HG02623 (cell line): Measurements from ENCODE around the gene EFCAB12.
"Not testable (repeated sequence)": the region's sequence is repeated elsewhere in the genome, so short reads cannot be mapped to it uniquely, and the experiment has no call there.

Source experiments
- ATAC-seq: cut with Tn5 transposase; IDR thresholded peaks from one replicate; pipeline ENCODE4 v1.9.1; 2021; ENCODE audit warnings: moderate library complexity; ENCODE audit not compliant: unreplicated experiment

The EFCAB12 gene

GRCh38 chr3:129421988-129422745 lies 6.3 kb downstream of the EFCAB12 start:
- no peak for ATAC-seq

- ATAC-seq = no peak
Measured at GRCh38 chr3:129421236-129421883, 7.1 kb downstream of the EFCAB12 start.

GRCh38 chr3:129419476-129419875 lies 9.0 kb downstream of the EFCAB12 start:
- no peak for ATAC-seq

DNA sequence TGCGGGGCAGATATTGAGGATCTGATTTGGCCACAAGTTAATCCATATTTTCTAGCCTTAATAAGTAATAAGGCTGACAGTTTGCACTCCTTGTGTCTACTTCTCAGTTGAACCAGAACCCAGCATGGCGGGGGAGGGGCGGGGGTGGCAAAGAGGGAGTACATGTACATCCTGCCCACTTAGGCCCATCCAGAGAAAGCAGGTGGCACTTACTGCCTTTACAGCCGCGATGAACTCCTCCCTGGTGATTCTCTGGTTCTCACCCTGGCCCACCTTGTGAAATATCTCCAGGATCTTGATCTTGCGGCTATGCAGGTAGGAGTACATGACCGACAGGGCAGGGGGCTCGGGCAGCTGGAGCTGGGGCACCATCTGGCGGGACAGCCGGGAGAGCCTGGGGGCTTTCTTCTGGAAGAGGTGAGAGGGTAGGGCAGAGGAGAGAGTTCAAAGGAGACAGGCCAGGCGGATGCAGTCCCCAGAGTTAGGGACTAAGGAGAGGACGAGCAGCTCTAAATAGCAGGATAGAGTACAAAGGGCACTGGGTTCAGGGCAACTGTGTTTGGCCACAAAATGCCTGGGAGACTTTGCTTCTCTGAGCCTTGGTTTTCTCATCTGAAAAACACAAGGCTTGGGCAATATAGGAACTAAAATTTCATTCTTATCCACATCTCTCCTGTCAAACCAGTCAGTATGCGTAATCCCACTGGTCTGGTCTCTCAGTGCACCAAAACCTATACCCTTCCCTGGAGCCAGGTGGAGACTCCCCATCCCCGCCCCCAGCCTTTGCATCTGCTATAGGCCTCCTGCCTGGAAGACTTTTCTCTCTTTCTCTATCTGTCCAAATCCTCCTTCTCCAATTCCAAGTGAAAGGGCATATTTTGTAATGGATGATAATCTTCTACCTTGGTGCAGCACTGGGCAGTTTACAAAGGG lies 10.1 kb downstream of the EFCAB12 start:
- ATAC-seq = no peak

DNA sequence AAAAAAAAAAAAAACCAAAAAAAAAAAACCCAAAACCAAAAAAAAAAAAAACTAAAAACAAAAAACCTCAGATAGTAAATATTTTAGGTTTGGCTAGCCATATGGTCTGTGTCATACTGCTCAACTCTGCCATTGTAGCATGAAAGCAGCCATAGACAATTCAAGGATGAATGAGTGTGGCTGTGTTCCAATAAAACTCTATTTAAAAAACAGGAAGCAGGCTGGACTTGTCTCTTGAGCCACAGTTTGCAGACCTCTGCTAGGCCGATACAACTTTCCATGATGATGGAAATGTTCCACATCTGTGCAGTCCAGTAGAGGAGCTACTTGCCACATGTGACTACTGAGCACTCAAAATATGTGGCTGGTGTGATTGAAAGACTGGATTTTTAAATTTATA lies 11.1 kb downstream of the EFCAB12 start:
- ATAC-seq = no peak

- no peak for ATAC-seq
Measured at GRCh38 chr3:129416415-129416814, 12.0 kb downstream of the EFCAB12 start.

DNA sequence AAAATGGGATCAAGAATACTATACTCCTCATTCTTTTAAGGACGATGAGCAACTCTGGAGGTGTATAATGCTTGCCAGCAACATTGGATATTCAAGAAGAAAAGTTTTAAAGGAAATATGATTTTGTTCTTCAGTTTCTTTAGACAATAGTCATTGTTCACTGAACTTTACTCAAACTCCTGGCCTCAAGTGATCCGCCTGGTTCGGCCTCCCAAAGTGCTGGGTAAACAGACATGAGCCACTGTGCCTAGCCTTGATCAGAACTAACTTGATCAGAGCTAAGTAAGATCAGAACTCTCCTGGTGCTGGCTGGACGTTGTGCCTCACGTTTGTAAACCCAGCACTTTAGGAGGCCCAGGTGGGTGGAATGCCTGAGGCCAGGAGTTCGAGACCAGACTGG lies 12.6 kb downstream of the EFCAB12 start:
- ATAC-seq = no peak

DNA sequence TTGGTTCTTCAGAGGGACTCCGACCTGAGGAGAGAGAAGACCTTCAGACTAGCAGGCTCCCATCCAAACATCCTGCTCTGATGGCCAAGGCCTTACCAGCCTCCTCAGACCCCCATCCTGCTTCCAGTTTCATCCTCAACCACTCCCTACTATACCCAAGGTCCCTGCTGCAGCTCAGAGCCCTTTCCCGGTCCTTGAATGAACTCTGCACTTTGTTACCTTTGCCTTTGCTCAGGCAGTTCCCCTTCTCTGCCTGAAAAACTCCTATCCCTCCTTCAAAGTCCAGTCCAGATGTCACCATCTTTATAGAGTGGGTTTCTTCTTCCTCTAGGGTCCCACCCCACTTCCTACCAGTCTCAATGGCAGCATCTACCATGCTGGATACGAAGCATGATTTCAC lies 13.1 kb downstream of the EFCAB12 start:
- no peak for ATAC-seq

- peak; percentile 60 for ATAC-seq
Measured at GRCh38 chr3:129413687-129414506, 14.5 kb downstream of the EFCAB12 start.

GRCh38 chr3:129413238-129413637 lies 15.2 kb downstream of the EFCAB12 start:
- not testable (repeated sequence) for ATAC-seq

- ATAC-seq = no peak
Measured at GRCh38 chr3:129412542-129413198, 15.8 kb downstream of the EFCAB12 start.

- no peak for ATAC-seq
Measured at GRCh38 chr3:129410971-129411370, 17.5 kb downstream of the EFCAB12 start.

GRCh38 chr3:129409541-129409940 lies 18.9 kb downstream of the EFCAB12 start:
- ATAC-seq = no peak

GRCh38 chr3:129404610-129405009 lies 23.8 kb downstream of the EFCAB12 start:
- ATAC-seq = no peak

GRCh38 chr3:129404130-129404529 lies 24.3 kb downstream of the EFCAB12 start:
- ATAC-seq = no peak

DNA sequence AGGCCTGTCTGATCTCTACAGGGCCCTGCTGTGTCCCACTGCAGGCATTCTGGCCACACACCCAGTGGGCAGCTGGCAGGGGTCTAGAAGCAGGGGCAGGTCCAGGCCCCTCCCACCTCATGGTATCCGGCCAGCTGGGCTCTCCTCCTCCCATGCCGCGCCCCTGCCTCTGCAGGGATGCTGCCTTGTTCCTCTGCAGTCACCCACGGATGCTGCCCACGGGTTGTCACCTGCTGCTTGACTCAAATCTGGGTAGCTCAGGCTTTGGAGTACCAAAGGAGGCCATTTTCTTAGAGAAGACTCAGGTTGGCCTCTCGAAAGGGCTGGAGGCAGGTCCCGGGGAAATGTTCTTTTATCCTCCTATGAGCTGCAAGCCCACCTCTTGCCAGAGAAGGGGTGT lies 25.0 kb downstream of the EFCAB12 start:
- no peak for ATAC-seq

GRCh38 chr3:129402616-129403015 lies 25.8 kb downstream of the EFCAB12 start:
- ATAC-seq = no peak

DNA sequence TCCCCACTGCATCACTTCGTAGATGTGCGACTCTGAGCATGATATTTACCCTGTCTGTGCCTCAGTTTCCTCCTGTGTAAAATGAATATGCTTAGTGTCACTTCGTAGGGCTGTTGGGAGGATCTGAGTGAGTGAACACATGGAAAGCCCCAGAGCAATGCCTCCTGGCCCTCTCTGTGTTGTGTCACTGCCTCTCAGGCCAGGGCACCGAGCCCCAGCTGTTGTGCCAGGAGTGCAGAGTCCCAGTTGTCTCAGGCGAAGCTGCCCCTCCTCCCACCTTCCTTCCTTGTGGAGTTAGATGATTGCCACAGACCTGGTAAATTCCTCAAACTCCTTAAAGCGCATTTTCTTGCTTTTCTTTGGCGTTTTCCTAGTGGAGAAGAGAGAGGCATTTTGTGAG lies 26.2 kb downstream of the EFCAB12 start:
- ATAC-seq = no peak

- ATAC-seq = no peak
Measured at GRCh38 chr3:129399895-129400357, 28.5 kb downstream of the EFCAB12 start.
